UCSD-AML1 (cell line): ENCODE data around the gene CEP128.

Source experiments
- DNase-seq: peaks from one replicate; lab custom pipeline; 2025; ENCODE audit not compliant: unreplicated experiment; lab: John Stamatoyannopoulos, UW

Gene CEP128

DNA sequence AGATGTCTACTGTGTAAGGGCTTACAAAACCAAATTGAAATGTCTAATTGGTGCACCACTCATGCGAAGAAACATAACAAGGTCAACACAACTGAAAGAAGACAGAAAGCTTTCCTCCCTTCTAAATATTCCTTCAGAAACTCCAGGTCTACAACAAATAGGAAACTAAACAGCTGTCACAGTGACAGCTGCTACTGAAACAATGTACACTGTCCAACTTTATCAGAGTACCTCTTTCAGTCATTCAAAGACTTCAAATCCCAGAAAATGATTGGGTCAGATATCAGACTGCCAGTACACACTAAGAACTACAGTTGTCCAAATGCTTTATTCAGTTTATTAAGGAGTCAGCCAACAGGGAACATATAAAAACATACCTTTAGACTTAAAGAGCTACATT is 35.2 kb downstream of the CEP128 start:
- no peak for DNase-seq

DNA sequence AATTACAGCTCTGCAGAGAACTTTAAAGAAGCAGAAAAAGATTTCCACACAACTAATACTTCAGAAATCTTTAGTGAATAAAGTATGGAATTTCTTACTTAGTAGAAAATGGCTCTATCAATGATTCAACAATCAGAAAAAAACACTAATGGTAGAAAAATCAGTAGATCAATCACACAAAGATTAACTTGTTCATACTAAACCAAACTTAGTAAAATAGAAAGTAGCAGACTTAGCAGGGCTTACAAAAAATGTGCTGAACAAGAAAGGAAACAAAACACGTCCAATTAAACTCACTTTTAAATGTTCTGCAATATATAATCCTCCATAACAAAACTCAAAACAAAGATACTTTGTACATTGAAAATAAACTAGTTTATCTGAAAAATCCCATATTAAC is 38.9 kb downstream of the CEP128 start:
- no peak for DNase-seq

DNA sequence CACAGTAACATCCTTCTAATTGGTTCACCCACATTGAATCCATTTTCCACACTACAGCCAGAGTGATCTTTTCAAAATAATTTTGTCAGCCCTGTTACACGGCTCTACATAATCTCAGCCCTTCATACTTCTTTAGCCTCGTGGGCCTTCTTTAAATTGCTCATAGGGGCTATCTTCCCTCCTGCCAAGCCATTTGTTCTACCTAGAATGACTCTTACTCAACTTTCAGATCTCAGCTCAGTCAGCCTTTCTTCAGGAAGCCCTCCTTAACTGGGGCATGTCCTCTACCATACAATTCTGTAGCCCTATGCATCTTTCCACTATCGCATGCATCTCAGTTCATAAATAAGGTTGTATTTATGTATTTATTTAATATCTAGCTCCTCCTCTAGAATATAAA is 39.7 kb downstream of the CEP128 start:
- no peak for DNase-seq

DNA sequence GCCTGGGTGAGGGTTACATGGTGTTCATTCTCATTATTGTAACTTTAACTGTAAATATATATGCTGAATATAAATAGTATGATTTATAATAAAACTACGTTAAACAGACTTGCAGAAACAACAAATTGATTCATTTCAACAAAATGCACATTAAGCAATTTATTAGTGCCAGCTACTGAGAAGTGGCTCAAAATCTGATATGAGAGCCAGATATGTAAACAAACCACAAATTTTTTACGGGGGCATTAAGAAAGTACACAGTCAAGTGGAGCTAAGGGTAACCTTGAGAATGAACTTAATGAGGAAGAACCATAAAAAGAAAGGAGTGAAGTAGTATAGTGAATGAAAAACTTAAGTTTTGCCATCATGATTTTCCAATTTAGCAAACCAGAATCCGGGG is 40.3 kb downstream of the CEP128 start:
- DNase-seq, result no peak

DNA sequence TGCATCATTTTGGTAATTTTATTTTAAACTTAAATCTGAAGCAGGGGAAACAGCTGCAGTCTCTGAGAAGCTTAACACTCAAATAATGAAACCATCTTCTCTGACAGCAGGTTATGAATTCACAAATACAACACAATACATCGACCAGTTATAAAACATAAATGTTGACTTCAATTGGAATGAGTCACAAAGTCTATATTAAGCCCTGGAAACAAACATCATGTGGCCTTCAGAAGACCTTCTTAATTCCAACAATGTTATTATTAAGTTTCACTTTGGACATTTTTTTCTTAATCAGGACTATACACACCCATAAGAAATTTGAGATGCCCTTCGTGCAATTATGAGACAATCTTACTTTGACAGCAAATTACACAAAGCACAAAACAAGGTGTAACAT is 68.9 kb downstream of the CEP128 start:
- no peak for DNase-seq

DNA sequence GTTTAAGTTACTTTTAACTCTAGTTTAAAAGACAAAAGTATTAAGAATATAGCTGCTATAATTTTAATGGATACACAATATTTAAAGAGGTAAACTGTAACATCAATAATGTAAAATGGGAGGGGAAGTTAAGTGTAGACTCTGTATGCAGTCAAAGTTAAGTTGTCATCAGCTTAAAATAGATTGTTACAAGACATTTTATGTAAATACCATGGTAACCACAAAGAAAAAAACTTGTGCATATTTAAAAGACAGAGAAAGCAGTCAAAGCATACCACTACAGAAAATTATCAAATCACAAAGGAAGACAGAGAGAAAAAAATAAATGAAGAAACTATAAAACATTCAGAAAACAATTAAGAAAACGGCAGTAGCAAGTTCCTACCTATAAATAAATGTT is 73.3 kb downstream of the CEP128 start:
- DNase-seq, result no peak

DNA sequence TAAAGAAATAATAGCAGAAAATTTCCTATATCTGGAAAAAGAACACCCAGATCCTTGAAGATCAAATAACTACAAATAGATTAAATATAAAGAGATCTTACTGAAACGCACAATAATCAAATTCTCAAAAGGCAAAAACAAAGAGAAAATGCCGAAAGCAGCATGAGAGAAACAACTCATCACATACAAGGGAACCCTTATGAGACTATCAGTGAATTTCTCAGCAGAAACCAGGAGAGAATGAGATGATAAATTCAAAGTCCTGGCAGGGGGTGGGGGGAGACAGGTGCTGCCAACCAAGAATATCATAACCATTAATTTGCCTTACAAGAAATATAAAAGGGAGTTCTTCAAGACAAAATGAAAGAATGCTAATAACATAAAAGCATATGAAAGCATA is 73.7 kb downstream of the CEP128 start:
- no peak for DNase-seq

- DNase-seq, result no peak
Observed at GRCh38 chr14:80867091-80867490, 74.4 kb downstream of the CEP128 start.

DNA sequence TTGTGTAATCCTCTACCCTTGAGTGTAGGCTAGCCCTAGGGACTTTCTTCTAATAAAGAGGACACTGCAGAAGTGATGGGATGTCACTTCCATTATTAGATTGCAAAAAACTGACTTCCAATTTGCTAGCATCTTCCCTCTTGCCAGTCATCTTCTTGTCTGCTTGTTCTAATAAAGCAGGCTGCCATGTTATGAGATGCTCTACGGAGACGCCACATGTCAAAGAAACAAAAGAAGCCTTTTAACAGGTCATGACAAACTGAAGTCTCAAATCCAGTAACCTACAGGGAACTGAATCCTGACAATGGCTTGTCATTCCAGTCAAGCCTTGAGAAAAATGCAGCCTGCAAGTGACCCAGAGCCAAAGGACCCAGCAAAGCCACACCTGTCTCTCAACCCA is 76.0 kb downstream of the CEP128 start:
- DNase-seq, result no peak

DNA sequence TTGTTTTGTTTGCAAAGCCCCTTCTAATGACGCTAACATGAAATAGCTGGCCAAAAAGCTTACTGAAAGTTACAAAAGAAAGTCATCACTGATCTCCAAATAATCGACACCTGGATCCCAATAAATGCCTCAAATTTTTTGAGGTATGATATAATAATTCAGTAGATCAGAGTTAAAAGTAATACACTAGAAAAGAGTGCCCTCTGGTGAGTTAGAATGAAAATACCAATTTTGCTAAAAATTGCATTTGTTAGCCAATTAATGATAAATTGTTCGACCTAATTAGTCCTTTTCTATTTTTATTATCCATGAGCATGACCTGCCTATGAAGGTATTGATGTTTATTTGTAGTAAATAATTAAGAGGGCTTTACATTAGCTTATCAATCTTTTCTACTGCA is 78.6 kb downstream of the CEP128 start:
- no peak for DNase-seq

- DNase-seq, result no peak
Observed at GRCh38 chr14:80862541-80862940, 79.0 kb downstream of the CEP128 start.

- DNase-seq, result no peak
Observed at GRCh38 chr14:80850197-80850814, 91.2 kb downstream of the CEP128 start.

DNA sequence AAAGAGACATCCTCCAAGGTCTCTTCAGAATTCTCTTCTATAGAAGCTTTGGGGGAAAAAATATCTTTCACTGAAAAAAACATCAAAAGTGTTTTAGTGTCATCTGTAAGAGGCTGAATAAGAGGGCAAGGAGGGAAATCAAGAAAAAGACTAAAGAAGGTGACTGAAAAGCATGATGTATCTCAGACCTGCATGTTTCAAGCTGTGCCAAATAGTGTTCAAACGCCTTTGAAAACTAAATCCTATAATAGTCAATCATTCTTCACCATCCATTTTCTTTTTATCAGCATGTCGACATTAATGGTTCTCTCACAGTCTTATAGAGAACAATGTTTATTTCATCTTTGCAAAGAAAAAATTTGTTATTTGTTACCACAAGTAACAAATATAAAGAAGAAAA is 94.5 kb downstream of the CEP128 start:
- no peak for DNase-seq

DNA sequence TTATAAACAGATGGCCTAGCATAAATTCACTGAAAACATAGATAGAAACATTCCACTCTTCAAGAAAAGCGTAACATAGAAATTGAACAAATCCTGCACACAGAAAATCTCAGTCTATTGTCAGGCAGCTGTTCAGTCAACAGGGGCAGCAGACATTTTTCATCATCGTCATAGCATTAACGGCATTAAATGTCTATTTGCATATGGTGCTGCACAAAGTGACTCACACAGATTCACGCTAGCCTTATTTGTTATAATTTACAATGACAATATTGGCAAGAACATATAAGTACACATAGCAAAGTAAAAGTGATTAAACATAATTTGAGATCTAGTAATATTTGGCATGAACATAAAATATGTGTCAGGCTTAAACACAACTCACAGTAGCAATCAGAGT is 95.7 kb downstream of the CEP128 start:
- no peak for DNase-seq

DNA sequence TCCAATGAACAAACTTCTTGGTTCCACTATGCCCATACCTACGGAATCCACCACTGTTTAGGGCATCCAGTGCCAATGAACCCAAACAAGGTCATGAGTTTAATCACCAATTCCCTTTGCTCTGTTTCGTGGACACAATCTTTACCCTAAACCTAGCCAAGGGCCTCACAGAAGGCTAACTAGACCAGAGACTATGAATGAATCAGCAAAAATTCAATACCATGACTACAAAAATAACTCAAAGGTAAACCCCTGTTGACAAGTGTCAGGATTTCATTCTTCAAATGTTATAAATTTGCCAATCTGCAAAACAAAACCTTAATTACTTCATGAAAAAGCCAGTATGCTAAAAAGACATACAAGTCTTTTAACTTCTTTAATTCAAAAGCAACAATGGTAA is 96.7 kb downstream of the CEP128 start:
- no peak for DNase-seq

- no peak for DNase-seq
Observed at GRCh38 chr14:80839743-80840142, 101.8 kb downstream of the CEP128 start.

DNA sequence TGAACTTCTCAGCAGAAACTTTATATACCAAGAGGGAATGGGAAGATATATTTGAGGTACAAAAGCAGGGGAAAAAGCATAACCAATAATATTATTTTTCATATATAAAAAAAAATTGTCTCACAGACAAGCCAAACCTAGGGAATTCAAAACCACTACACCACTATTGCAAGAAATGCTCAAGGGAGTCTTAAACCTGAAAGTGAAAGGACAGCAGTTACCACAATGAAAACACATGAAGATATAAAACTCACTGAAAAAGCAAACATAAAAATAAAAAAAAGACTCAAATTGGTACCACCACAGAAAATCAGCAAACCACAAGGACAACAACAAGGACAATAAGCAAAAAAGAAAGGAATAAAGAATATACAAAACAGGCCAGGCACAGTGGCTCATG is 131.9 kb downstream of the CEP128 start:
- DNase-seq, result no peak

- DNase-seq, result no peak
Observed at GRCh38 chr14:80805136-80805535, 136.4 kb downstream of the CEP128 start.

DNA sequence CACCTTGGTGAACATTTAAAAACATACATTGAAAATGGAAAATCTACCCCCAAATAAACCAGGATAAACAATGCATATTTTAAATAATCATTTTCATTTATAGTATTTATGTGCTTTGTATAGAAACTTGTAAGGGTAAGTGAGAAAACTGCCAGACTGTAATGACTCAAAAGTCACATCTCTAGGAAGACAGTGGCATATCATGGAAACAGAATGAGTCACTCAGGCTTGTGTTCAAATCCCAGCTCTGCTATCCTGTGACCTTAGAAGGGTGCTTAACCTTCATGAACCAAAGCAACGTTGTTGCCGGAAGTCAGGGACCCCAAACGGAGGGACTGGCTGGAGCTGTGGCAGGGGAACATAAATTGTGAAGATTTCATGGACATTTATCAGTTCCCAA is 142.7 kb downstream of the CEP128 start:
- DNase-seq, result no peak

DNA sequence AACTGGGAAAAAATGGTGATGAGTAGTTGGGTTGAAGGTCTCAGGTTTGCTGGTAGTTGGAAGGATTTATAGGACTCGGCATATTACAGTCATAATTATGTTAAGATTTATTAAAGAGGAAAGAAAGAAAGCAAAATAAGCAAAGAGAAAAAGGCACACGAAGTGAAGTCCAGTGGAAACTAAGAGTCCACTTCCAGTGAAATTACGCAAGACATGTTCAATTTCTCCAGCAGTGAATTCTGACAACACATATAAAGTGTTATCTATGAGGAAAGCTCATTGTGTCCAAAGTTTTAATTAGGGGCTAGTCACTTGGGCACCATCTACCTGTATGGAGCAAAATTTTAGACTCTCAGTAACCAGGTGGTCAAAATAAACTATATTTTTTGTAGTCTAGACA is 143.3 kb downstream of the CEP128 start:
- DNase-seq, result no peak

GRCh38 chr14:80792771-80793170 is 148.8 kb downstream of the CEP128 start:
- no peak for DNase-seq

DNA sequence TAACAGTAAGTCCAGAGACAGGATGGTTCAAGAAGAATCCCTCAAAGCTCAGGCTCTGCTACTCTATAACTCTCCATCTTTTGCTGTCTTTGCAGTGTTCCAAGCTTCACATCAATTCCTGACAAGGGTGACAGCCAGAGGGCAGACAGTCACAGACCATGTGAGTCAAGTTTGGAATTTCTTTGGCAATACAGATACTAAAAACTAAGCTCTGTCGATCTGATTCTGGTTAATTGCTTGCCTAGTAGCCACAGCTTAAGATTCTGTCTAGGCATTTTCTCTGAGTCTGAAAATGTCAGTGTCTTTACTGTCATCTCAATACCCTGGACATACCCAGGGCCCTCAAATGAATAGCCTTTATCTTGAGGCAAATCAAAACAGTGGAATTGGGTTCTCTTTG is 153.7 kb downstream of the CEP128 start:
- DNase-seq, result no peak

GRCh38 chr14:80784820-80785219 is 156.7 kb downstream of the CEP128 start:
- DNase-seq, result no peak

GRCh38 chr14:80781972-80782367 is 159.6 kb downstream of the CEP128 start:
- DNase-seq, result no peak
